RPMI8226 (cell line): Measurements from ENCODE around the gene TMBIM6.
"Not testable (repeated sequence)": the region's sequence is repeated elsewhere in the genome, so short reads cannot be mapped to it uniquely, and the experiment has no call there.

Experiments
- DNase-seq: peaks from one replicate; pipeline ENCODE4 v3.0.0-alpha.2; 2015

The TMBIM6 gene

GRCh38 chr12:49740930-49741881 is at the start of gene TMBIM6:
Gene TMBIM6 (plus strand): TSS chr12:49741557. CDS start chr12:49752494, 10,937 bp downstream.
- DNase-seq = peak; percentile 99

- DNase-seq = no peak
These were observed 48.5 kb upstream of the TMBIM6 start for GRCh38 chr12:49692851-49693250.

- no peak for DNase-seq
These were observed 47.4 kb upstream of the TMBIM6 start for GRCh38 chr12:49693931-49694444.

GRCh38 chr12:49696723-49697122 is 44.6 kb upstream of the TMBIM6 start:
- DNase-seq = no peak

GRCh38 chr12:49697808-49698207 is 43.5 kb upstream of the TMBIM6 start:
- DNase-seq = no peak

- peak; percentile 56 for DNase-seq
These were observed 42.5 kb upstream of the TMBIM6 start for GRCh38 chr12:49698619-49699545.

GRCh38 chr12:49702009-49702408 is 39.3 kb upstream of the TMBIM6 start:
- DNase-seq = no peak

- DNase-seq = no peak
These were observed 38.6 kb upstream of the TMBIM6 start for GRCh38 chr12:49702676-49703215.

GRCh38 chr12:49703647-49704137 is 37.7 kb upstream of the TMBIM6 start:
- DNase-seq = no peak

- no peak for DNase-seq
These were observed 35.8 kb upstream of the TMBIM6 start for GRCh38 chr12:49705479-49706134.

- no peak for DNase-seq
These were observed 34.8 kb upstream of the TMBIM6 start for GRCh38 chr12:49706351-49707127.

- DNase-seq = peak; percentile 98
These were observed 34.1 kb upstream of the TMBIM6 start, which contains the start of gene FMNL3 for GRCh38 chr12:49707128-49707811. Gene FMNL3 (minus strand): TSS chr12:49707405. CDS start chr12:49707180, 225 bp downstream.

GRCh38 chr12:49707812-49708147 is 33.6 kb upstream of the TMBIM6 start:
- DNase-seq = no peak

GRCh38 chr12:49708851-49709250 is 32.5 kb upstream of the TMBIM6 start:
- DNase-seq = no peak

GRCh38 chr12:49713952-49714351 is 27.4 kb upstream of the TMBIM6 start:
- not testable (repeated sequence) for DNase-seq

- no peak for DNase-seq
These were observed 24.8 kb upstream of the TMBIM6 start for GRCh38 chr12:49716553-49716952.

- not testable (repeated sequence) for DNase-seq
These were observed 23.6 kb upstream of the TMBIM6 start for GRCh38 chr12:49717800-49718199.

GRCh38 chr12:49720214-49720613 is 21.1 kb upstream of the TMBIM6 start:
- DNase-seq = no peak

GRCh38 chr12:49721355-49721754 is 20.0 kb upstream of the TMBIM6 start:
- DNase-seq = not testable (repeated sequence)

- no peak for DNase-seq
These were observed 12.9 kb upstream of the TMBIM6 start for GRCh38 chr12:49728446-49728845.

GRCh38 chr12:49730050-49730449 is 11.3 kb upstream of the TMBIM6 start:
- DNase-seq = no peak
